Neuronal stem cell (in vitro differentiated cells): ENCODE data around the gene CCDC63.

Source experiments
- DNase-seq: peaks from one replicate; pipeline ENCODE4 v3.0.0-alpha.2; 2013; ENCODE audit warnings: low spot score
- H2AFZ ChIP-seq: one replicate; pipeline ENCODE4 v1.6.1; 2013; ENCODE audit warnings: mild to moderate bottlenecking, low read length, inconsistent platforms
- H2AK5ac ChIP-seq: 2 replicates; pipeline ENCODE4 v1.6.1; 2013; ENCODE audit warnings: low read depth, mild to moderate bottlenecking, inconsistent platforms, low read length, moderate library complexity, mixed read lengths
- H2BK120ac ChIP-seq: 2 replicates; pipeline ENCODE4 v1.6.1; 2013; ENCODE audit warnings: low read depth, mild to moderate bottlenecking, inconsistent platforms, low read length, moderate library complexity, mixed read lengths
- H2BK12ac ChIP-seq: one replicate; pipeline ENCODE4 v1.6.1; 2013; ENCODE audit warnings: low read length, inconsistent platforms
- H2BK15ac ChIP-seq: 2 replicates; pipeline ENCODE4 v1.6.1; 2013; ENCODE audit warnings: mild to moderate bottlenecking, low read length, inconsistent platforms, mixed read lengths
- H2BK5ac ChIP-seq: one replicate; pipeline ENCODE4 v1.6.1; 2013; ENCODE audit warnings: inconsistent platforms, mild to moderate bottlenecking, low read length, moderate library complexity
- H3K14ac ChIP-seq: one replicate; pipeline ENCODE4 v1.6.1; 2013; ENCODE audit warnings: low read length, inconsistent platforms
- H3K18ac ChIP-seq: 2 replicates; pipeline ENCODE4 v1.6.1; 2013; ENCODE audit warnings: low read length, inconsistent platforms
- H3K23ac ChIP-seq: 2 replicates; pipeline ENCODE4 v1.6.1; 2013; ENCODE audit warnings: low read depth, mild to moderate bottlenecking, mixed read lengths, low read length, inconsistent platforms; ENCODE audit not compliant: poor library complexity
- H3K27ac ChIP-seq: replicated peaks from 3 replicates; pipeline ENCODE4 v1.5.1; 2013; ENCODE audit warnings: low read length, inconsistent platforms
- H3K27me3 ChIP-seq, 3 experiments: 2 replicates each; pipeline ENCODE4 v1.6.1; 2013; ENCODE audit warnings: low read length in 3 of 3, mild to moderate bottlenecking in 2 of 3, inconsistent platforms in 1 of 3, low read depth in 1 of 3, mixed read lengths in 1 of 3, moderate library complexity in 1 of 3; ENCODE audit not compliant: control insufficient read depth in 3 of 3, insufficient read depth in 3 of 3
- H3K36me3 ChIP-seq, 2 donors: replicated peaks in 1 of 2; 2 replicates each; pipeline ENCODE4 v1.6.1; 2013; ENCODE audit warnings: low read length in 2 of 2; ENCODE audit not compliant: control insufficient read depth in 2 of 2, insufficient read depth in 2 of 2
- H3K4ac ChIP-seq: 2 replicates; pipeline ENCODE4 v1.6.1; 2013; ENCODE audit warnings: inconsistent platforms, mild to moderate bottlenecking, low read length, moderate library complexity
- H3K4me1 ChIP-seq, 2 donors: 1 replicate in 1 of 2; 2 replicates in 1 of 2; pipeline ENCODE4 v1.6.1; 2013; ENCODE audit warnings: low read length in 2 of 2, low read depth in 1 of 2; ENCODE audit not compliant: control insufficient read depth in 2 of 2, insufficient read depth in 1 of 2
- H3K4me2 ChIP-seq: one replicate; pipeline ENCODE4 v1.6.1; 2013; ENCODE audit warnings: mild to moderate bottlenecking, low read length, inconsistent platforms; ENCODE audit not compliant: insufficient read depth, poor library complexity, severe bottlenecking
- H3K4me3 ChIP-seq, 2 donors: 2 replicates each; pipeline ENCODE4 v1.5.1; 2013; ENCODE audit warnings: low read length in 2 of 2, mild to moderate bottlenecking in 2 of 2, inconsistent platforms in 1 of 2, moderate library complexity in 1 of 2
- H3K79me1 ChIP-seq: one replicate; pipeline ENCODE4 v1.6.1; 2013; ENCODE audit warnings: low read depth, mild to moderate bottlenecking, inconsistent platforms, low read length, moderate library complexity
- H3K9ac ChIP-seq: one replicate; pipeline ENCODE4 v1.6.1; 2013; ENCODE audit warnings: mild to moderate bottlenecking, low read depth, low read length, inconsistent platforms; ENCODE audit not compliant: poor library complexity
- H3K9me3 ChIP-seq, 2 donors: replicated peaks in 1 of 2; 2 replicates each; pipeline versions ENCODE3 to v1.6.1; 2013; ENCODE audit warnings: low read length in 2 of 2, mild to moderate bottlenecking in 2 of 2, inconsistent platforms in 1 of 2, low read depth in 1 of 2, mixed read lengths in 1 of 2, moderate library complexity in 1 of 2; ENCODE audit not compliant: control insufficient read depth in 2 of 2, insufficient read depth in 1 of 2
- H4K8ac ChIP-seq: one replicate; pipeline ENCODE4 v1.6.1; 2013; ENCODE audit warnings: low read depth, mild to moderate bottlenecking, inconsistent platforms, low read length, moderate library complexity
- H4K91ac ChIP-seq: one replicate; pipeline ENCODE4 v1.6.1; 2013; ENCODE audit warnings: low read length, low read depth, mild to moderate bottlenecking, inconsistent platforms; ENCODE audit not compliant: poor library complexity
- WGBS, 2 donors: extraction: QIAGEN DNeasy Blood & Tissue Kit; methylation state at CpG; one replicate each; pipeline ENCODE4 v1.1.7; 2013; ENCODE audit warnings: missing lambda C conversion rate in 2 of 2, mixed read lengths in 1 of 2; ENCODE audit not compliant: insufficient read length in 2 of 2, insufficient replicate concordance in 1 of 2; ENCODE audit errors: extremely low coverage in 2 of 2; 5-methylcytosine and 5-hydroxymethylcytosine counted together

CCDC63 gene

GRCh38 chr12:110819150-110819549, 27.6 kb upstream of the CCDC63 start:
- no peaks in the 10 kb centered on the region for H3K79me1 ChIP-seq
- no peak overlapping the region for H3K4ac ChIP-seq
- no peak for DNase-seq
- no peak overlapping the region for H2BK12ac ChIP-seq
- no peak overlapping the region for H3K9ac ChIP-seq
- no peaks in the 10 kb centered on the region for H3K36me3 ChIP-seq
- no peak overlapping the region for H2AK5ac ChIP-seq
- H2AFZ ChIP-seq, result no peak overlapping the region
- no peak overlapping the region for H3K27ac ChIP-seq
- H4K8ac ChIP-seq, result no peak overlapping the region
- H2BK5ac ChIP-seq, result no peak overlapping the region
- H3K18ac ChIP-seq, result no peak overlapping the region
- no peak overlapping the region for H4K91ac ChIP-seq
- peaks cover 0 to 4% (median 0%) of the 10 kb centered on the region in 3 experiments for H3K27me3 ChIP-seq
- H2BK15ac ChIP-seq, result no peak overlapping the region
- no CpG with 5 or more reads among the region's 3 CpGs for WGBS, 2 donors
- H3K9me3 ChIP-seq, result no peaks in the 10 kb centered on the region
- no peak overlapping the region for H3K4me2 ChIP-seq
- H3K23ac ChIP-seq, result no peak overlapping the region
- no peak overlapping the region for H3K14ac ChIP-seq
- H3K4me1 ChIP-seq, result peaks cover 0 to 2% of the 10 kb centered on the region in 2 donors
- H3K4me3 ChIP-seq, result no peak overlapping the region
- H2BK120ac ChIP-seq, result no peak overlapping the region

GRCh38 chr12:110819646-110820045, 27.1 kb upstream of the CCDC63 start:
- peaks cover 0 to 2% (median 0%) of the 10 kb centered on the region in 3 experiments for H3K27me3 ChIP-seq
- no peak overlapping the region for H3K27ac ChIP-seq
- H3K4me3 ChIP-seq, result no peak overlapping the region
- H4K8ac ChIP-seq, result no peak overlapping the region
- no peak overlapping the region for H2BK12ac ChIP-seq
- peaks cover 0 to under 1% of the 10 kb centered on the region in 2 donors for H3K4me1 ChIP-seq
- H3K79me1 ChIP-seq, result no peaks in the 10 kb centered on the region
- H3K4me2 ChIP-seq, result no peak overlapping the region
- no peak overlapping the region for H2AFZ ChIP-seq
- H3K9me3 ChIP-seq, result no peaks in the 10 kb centered on the region
- H2BK120ac ChIP-seq, result no peak overlapping the region
- H3K9ac ChIP-seq, result no peak overlapping the region
- H3K18ac ChIP-seq, result no peak overlapping the region
- no peak overlapping the region for H4K91ac ChIP-seq
- no peak overlapping the region for H3K23ac ChIP-seq
- H3K36me3 ChIP-seq, result no peaks in the 10 kb centered on the region
- no peak for DNase-seq
- H2BK5ac ChIP-seq, result no peak overlapping the region
- no peak overlapping the region for H2BK15ac ChIP-seq
- no peak overlapping the region for H3K4ac ChIP-seq
- no peak overlapping the region for H2AK5ac ChIP-seq
- no peak overlapping the region for H3K14ac ChIP-seq
- no CpG with 5 or more reads among the region's 5 CpGs for WGBS, 2 donors

- no peak overlapping the region for H3K9ac ChIP-seq
- H4K8ac ChIP-seq, result no peak overlapping the region
- no peaks in the 10 kb centered on the region for H3K36me3 ChIP-seq
- peaks cover 0 to 1% of the 10 kb centered on the region in 2 donors for H3K4me1 ChIP-seq
- H3K18ac ChIP-seq, result no peak overlapping the region
- no peak overlapping the region for H3K14ac ChIP-seq
- no peaks in the 10 kb centered on the region for H3K79me1 ChIP-seq
- no peak overlapping the region for H2BK5ac ChIP-seq
- WGBS, 2 donors, result no CpG with 5 or more reads among the region's 3 CpGs
- no peak overlapping the region for H3K4me2 ChIP-seq
- no peak overlapping the region for H2AFZ ChIP-seq
- no peaks in the 10 kb centered on the region for H3K9me3 ChIP-seq
- no peak overlapping the region for H3K4me3 ChIP-seq
- H2AK5ac ChIP-seq, result no peak overlapping the region
- H3K27ac ChIP-seq, result no peak overlapping the region
- H2BK15ac ChIP-seq, result no peak overlapping the region
- H3K4ac ChIP-seq, result no peak overlapping the region
- no peak overlapping the region for H2BK12ac ChIP-seq
- H4K91ac ChIP-seq, result no peak overlapping the region
- no peak overlapping the region for H3K23ac ChIP-seq
- no peak for DNase-seq
- no peaks in the 10 kb centered on the region for H3K27me3 ChIP-seq
- H2BK120ac ChIP-seq, result no peak overlapping the region
Observed at GRCh38 chr12:110821917-110822316, 24.9 kb upstream of the CCDC63 start.

DNA sequence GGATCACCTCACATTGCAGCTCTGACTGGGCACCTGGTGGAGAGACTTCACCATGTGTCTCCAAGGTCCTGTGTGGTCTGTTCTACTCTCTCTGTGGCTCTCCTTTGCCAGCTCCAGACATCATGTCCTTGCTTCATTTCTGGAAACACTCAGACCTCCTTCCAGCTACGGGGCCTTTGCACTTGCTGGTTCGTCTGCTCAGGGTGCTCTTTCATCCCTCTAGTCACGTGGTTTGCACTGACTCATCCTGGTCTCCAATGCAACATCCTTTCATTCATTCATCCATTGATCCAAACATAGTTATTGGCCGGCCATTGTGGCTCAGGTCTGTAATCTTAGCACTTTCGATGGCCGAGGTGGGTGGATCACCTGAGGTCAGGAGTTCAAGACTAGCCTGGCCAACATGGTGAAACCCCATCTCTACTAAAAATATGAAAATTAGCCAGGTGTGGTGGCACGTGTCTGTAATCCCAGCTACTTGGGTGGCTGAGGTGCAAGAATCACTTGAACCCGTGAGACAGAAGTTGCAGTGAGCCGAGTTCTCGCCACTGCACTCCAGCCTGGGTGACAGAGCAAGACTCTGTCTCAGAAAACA, 23.9 kb upstream of the CCDC63 start:
- no peaks in the 10 kb centered on the region for H3K9me3 ChIP-seq
- no peak overlapping the region for H2BK120ac ChIP-seq
- H3K4me2 ChIP-seq, result no peak overlapping the region
- H3K18ac ChIP-seq, result no peak overlapping the region
- DNase-seq, result no peak
- no CpG with 5 or more reads among the region's 10 CpGs for WGBS, 2 donors
- no peak overlapping the region for H4K91ac ChIP-seq
- peaks cover 0 to 1% of the 10 kb centered on the region in 2 donors for H3K4me1 ChIP-seq
- H3K36me3 ChIP-seq, result no peaks in the 10 kb centered on the region
- no peak overlapping the region for H3K23ac ChIP-seq
- no peak overlapping the region for H2BK15ac ChIP-seq
- no peak overlapping the region for H2BK12ac ChIP-seq
- H3K4me3 ChIP-seq, result no peak overlapping the region
- no peak overlapping the region for H3K9ac ChIP-seq
- H3K79me1 ChIP-seq, result no peaks in the 10 kb centered on the region
- peak overlapping the region; percentile 11 for H3K14ac ChIP-seq
- no peak overlapping the region for H4K8ac ChIP-seq
- no peak overlapping the region for H2BK5ac ChIP-seq
- H3K4ac ChIP-seq, result no peak overlapping the region
- no peak overlapping the region for H2AK5ac ChIP-seq
- H3K27me3 ChIP-seq, result no peaks in the 10 kb centered on the region
- no peak overlapping the region for H3K27ac ChIP-seq
- no peak overlapping the region for H2AFZ ChIP-seq
